AG20443 (cell line): Measurements from ENCODE around the gene LYST.
A peak's percentile ranks its signal among the peaks of the same experiment; 100 is the strongest.
"Not testable (repeated sequence)": the region's sequence is repeated elsewhere in the genome, so short reads cannot be mapped to it uniquely, and the experiment has no call there.

Experiments used
- DNase-seq: peaks from one replicate; pipeline ENCODE4 v3.0.0; 2012; ENCODE audit warnings: low spot score, mixed read lengths

The LYST gene

GRCh38 chr1:235818632-235819136 lies 48.0 kb downstream of the LYST start:
- DNase-seq: no peak

DNA sequence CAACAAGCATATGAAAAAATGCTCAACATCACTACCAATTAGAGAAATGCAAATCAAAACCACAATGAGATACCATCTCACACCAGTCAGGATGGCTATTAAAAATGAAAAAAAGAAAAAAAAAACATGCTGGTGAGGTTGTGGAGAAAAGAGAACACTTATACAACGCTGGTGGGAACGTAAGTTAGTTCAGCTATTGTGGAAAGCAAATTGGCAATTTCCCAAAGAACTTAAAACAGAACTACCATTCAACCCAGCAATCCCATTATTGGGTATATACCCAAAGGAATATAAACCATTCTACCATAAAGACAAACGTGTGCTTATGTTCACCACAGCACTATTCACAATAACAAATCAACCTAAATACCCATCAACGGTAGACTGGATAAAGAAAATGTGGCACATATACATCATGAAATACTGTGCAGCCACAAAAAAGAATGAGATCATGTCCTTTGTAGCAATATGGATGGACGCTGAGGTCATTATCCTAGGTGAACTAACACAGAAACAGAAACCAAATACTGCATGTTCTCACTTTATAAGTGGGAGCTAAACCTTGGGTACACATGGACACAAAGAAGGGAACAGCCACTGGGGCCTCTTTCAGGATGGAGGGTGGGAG lies 49.5 kb downstream of the LYST start:
- DNase-seq: no peak

- no peak for DNase-seq
Measured at GRCh38 chr1:235809688-235810397, 56.9 kb downstream of the LYST start.

- no peak for DNase-seq
Measured at GRCh38 chr1:235808223-235808622, 58.5 kb downstream of the LYST start.

GRCh38 chr1:235806123-235806522 lies 60.6 kb downstream of the LYST start:
- no peak for DNase-seq

DNA sequence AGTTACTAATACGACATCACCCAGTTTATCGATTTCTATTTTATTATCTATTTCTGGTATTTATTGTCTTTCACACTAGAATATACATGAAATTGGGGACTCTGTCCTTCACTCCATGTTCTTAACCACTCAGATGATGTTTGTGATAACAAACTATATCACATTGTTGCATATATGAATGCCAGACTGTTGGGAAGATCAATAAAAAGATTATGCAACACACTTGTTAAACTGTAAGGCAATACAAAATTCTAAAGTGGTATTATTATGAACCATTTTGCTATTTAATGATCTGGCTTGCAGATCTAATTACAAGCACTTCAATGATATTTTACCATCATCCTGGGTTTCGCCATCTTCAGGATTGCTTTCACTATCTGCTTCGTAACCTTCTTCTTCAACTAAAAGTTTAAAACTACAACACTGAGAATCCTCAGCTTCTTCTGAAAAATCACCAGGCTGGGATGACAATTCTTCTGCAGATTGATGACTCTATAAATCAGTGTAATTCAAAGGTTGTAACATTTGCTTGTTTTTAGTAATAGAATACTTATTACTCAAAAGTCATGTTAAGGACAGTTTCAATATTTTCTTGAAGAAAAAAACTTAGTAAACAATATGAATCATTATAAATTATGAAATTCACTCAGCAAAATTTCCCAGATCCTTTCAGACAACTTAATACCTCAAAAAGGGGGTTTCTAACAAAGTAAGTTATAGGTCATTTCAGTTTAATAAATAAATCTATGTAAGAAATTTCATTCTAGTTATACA lies 63.9 kb downstream of the LYST start:
- DNase-seq: no peak

DNA sequence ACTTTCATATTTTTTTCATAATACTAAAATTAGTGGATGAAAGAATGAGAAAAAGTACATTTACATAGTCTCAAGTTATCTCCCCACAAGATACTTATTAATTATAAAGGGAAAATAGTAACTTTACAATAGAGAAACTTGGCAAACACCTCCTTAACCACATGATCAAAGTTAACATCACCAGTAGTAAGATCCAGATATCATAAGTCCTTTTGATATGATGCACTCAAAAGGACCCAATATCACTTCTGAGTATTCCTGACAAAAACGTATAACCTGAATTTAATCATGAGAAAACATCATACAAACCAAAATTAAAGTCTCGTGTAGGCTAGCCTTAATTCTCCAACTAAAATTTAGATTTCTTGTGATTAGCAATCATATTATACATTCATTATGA lies 67.4 kb downstream of the LYST start:
- no peak for DNase-seq

DNA sequence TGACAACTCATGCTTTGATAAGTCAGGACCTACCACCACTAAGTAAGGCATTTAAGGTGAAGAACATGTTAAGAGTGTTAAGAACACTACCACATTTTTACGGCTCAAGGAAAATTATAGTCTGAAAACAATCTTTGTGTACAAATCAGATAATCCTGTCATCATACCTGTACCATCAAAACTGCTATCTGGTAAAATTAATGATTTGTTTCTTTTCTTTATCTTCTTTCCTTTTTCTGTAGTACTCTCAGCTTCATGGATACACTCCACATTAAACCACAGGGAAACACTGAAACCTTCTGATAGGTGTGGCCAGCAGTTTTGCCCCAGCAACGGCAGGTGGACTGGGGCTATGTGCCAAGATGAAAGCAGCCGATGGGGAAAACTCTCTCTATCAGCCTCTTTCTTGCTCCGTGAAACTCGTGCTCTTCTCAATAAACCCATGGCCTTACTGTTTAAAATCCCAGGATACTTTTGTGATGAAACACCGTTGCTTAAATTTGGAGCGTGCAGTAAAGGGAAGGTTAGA lies 75.1 kb downstream of the LYST start:
- DNase-seq: no peak

DNA sequence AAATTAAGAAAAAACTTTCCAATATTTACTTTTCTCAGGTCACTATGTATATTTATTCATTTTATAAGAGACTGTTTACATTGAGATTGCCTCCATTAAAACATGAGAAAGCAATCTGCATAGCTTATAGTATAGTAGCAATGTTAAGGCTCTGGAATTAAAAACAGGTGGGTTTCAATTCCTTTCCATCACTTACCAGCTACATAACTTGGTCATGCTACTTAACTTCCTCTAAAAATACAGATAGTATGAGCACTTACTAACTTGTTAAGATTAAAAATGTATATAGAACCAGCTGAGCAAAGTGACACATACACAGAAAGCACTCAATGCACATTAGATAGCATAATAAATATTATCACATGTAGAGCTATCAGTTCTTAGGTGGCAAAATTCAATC lies 76.6 kb downstream of the LYST start:
- no peak for DNase-seq

DNA sequence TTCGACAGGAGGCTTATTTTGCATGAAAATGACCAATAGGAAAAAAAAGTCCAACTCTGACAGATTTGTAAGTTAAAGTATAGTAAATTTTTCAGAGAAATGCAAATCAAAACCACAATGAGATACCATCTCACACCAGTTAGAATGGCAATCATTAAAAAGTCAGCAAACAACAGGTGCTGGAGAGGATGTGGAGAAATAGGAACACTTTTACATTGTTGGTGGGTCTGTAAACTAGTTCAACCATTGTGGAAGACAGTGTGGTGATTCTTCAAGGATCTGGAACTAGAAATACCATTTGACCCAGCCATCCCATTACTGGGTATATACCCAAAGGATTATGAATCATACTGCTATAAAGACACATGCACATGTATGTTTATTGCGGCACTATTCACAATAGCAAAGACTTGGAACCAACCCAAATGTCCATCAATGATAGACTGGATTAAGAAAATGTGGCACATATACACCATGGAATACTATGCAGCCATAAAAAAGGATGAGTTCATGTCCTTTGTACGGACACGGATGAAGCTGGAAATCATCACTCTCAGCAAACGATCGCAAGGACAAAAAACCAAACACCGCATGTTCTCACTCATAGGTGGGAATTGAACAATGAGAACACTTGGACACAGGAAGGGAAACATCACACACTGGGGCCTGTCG lies 80.3 kb downstream of the LYST start:
- not testable (repeated sequence) for DNase-seq

DNA sequence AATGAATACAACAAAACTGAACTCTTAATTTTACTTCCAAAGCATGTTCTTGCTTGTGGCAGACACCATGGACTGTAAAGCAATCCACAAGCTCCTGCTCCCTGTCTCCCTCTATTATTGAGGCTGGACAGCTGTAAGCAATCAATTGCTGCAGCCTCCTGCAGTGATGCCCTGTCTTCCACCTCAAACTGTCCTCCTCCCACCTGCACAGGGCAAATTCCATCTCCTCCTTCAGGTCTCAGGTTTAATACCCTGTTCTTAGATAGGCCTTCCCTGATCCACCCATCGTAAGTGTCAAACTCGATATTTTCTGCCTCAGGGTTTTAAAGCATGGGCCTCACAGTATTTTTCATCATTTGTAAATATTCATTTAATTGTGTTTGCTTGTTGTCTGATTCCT lies 81.8 kb downstream of the LYST start:
- no peak for DNase-seq

- peak; percentile 22 for DNase-seq
Measured at GRCh38 chr1:235783148-235783776, 83.4 kb downstream of the LYST start.

DNA sequence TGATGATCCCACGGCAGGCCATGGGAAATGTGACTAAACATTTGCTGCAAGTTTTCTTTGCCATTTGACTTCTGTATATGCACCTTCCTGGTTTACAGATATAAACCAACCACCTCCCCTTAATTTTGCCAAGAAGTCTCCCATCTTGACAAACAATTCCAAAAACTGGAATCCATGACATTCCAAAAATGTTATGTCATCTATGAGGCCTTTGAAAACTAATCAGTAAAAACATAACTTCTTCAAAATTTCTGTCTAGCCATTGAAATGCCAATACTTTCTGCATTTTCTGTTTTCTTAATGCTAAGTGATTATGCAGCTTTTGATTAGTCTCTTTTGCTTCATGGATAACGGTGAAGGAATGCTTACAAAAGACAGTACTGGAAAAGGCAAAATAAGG lies 84.1 kb downstream of the LYST start:
- no peak for DNase-seq

DNA sequence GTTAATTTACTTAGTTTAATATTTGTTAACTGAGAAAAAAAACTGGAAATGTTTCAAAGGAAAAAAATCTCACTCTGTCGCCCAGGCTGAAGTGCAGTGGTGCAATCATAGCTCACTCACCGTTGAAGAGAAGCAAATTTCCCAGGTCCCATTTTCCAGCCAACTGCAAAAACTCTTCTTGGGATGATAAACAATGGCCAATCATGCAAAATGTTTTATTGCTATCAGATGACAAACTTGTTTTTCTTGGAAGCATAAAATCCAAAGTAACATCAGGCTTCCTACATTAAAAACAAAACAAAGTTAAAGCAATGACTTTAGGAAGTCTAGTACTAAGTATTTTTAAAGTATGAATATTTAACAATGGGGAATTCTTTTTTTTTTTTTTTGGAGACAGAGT lies 84.9 kb downstream of the LYST start:
- no peak for DNase-seq

GRCh38 chr1:235779770-235780169 lies 86.9 kb downstream of the LYST start:
- no peak for DNase-seq

- DNase-seq: no peak
Measured at GRCh38 chr1:235776396-235776795, 90.3 kb downstream of the LYST start.

DNA sequence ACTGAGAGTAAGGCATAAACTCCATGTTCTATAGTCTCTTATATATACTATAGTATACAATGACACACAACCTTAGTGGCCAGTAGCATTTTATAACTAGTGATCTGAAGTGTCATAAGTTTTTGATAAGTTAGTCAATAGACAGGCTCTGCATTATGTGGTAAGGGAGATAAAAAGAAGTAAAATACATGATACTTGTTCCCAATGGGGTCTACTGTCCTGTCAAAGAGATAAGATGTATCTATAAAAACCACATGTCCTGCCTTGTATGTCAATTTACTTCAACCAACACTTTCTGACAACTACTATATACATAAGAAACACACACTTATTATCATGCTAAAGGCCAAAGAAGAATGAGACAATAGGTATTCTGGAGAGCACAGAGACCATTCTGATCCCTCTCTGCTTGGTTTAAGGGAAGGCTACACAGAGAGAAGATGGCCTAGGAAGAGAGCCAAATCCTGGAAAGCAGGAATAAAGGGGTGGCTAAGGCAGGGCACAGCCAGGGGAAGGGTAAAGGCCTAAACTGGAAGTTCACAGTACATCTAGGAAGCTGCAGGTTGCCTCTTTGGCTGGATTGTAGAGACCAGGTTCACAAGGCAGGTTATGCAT lies 91.4 kb downstream of the LYST start:
- DNase-seq: no peak

- no peak for DNase-seq
Measured at GRCh38 chr1:235767795-235768194, 98.9 kb downstream of the LYST start.

GRCh38 chr1:235766794-235767285 lies 99.9 kb downstream of the LYST start:
- no peak for DNase-seq

DNA sequence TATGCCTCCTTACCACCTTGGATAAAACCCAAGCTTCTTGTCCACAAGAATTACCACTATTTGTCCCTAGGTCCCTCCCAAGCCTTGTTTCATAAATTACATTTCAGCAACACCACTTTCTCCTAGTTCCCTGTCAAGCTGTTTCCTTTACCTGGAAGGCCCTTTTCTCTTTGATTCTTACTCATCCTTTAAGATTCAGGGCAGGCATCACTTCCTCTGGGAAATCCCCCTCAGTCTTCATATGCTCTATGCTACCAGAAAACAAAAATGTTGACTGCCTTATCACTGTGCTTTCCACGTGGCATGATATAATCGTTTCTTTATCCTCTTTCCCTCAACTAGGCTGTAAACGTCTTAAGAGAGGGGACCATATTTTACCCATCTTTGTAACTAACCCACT lies 102.7 kb downstream of the LYST start:
- no peak for DNase-seq

GRCh38 chr1:235759336-235759735 lies 107.4 kb downstream of the LYST start:
- no peak for DNase-seq
